HepG2 (cell line): ENCODE results near the gene NAT9. TPM values are rescaled to one million over a fixed set of nuclear protein-coding genes. Genes with fewer than 3 reads are reported as not detected.
A peak's percentile ranks its signal among the peaks of the same experiment; 100 is the strongest.

ENCODE experiments used
- CBX1 ChIP-seq: IDR thresholded peaks from one replicate; pipeline ENCODE4 v1.6.1; 2016; ENCODE audit warnings: antibody characterized with exemption, low read depth
- CCAR2 ChIP-seq: fragments of 200-400 bp; formaldehyde crosslinking; optimal IDR thresholded peaks from 2 replicates; pipeline ENCODE3; 2018; ENCODE audit warnings: low read depth, mild to moderate bottlenecking, low read length, moderate library complexity
- ERF ChIP-seq: IDR thresholded peaks from 2 replicates; pipeline ENCODE4 v1.6.1; 2018; ENCODE audit warnings: missing biosample characterization, missing genetic modification reagents
- ESRRA ChIP-seq: sonication (generic); formaldehyde crosslinking; IDR thresholded peaks from 2 replicates; pipeline ENCODE4 v1.5.1; 2020; ENCODE audit warnings: mild to moderate bottlenecking, low read depth, missing genetic modification reagents
- FOXP1 ChIP-seq, 2 experiments: fragments of 450-650 bp in 1 of 2; IDR thresholded peaks; 2 replicates each; pipeline ENCODE4 v1.6.1; 2017 to 2018; ENCODE audit warnings: antibody characterized with exemption in 1 of 2
- GATA4 ChIP-seq: sonication (generic); IDR thresholded peaks from 2 replicates; pipeline ENCODE4 v1.6.1; 2016; ENCODE audit warnings: antibody characterized with exemption, low read depth, borderline replicate concordance
- JDP2 ChIP-seq: sonication (generic); formaldehyde crosslinking; IDR thresholded peaks from 2 replicates; pipeline ENCODE4 v1.8.1; 2022; ENCODE audit warnings: missing genetic modification reagents, borderline replicate concordance
- MTF2 ChIP-seq: sonication (generic); formaldehyde crosslinking; IDR thresholded peaks from 2 replicates; pipeline ENCODE4 v1.5.0; 2020; ENCODE audit warnings: missing genetic modification reagents, borderline replicate concordance
- MZF1 ChIP-seq: sonication (generic); formaldehyde crosslinking; IDR thresholded peaks from 2 replicates; pipeline ENCODE4 v1.8.1; 2023; ENCODE audit warnings: mild to moderate bottlenecking, missing genetic modification reagents, borderline replicate concordance
- PCBP1 ChIP-seq: fragments of 200-400 bp; formaldehyde crosslinking; IDR thresholded peaks from 2 replicates; pipeline ENCODE4 v1.6.1; 2017; ENCODE audit warnings: mild to moderate bottlenecking, low read depth, low read length, borderline replicate concordance
- PHB2 ChIP-seq: fragments of 450-650 bp; IDR thresholded peaks from 2 replicates; pipeline ENCODE4 v1.6.1; 2018; ENCODE audit not compliant: partially characterized antibody
- SMARCC2 ChIP-seq: fragments of 450-650 bp; IDR thresholded peaks from 2 replicates; pipeline ENCODE4 v1.6.1; 2017; ENCODE audit warnings: antibody characterized with exemption, mild to moderate bottlenecking
- TEAD2 ChIP-seq: sonication (generic); formaldehyde crosslinking; IDR thresholded peaks from 2 replicates; pipeline ENCODE4 v1.9.0; 2021; ENCODE audit warnings: missing genetic modification reagents
- ZNF17 ChIP-seq: sonication (generic); formaldehyde crosslinking; IDR thresholded peaks from 2 replicates; pipeline ENCODE4 v1.5.0; 2020; ENCODE audit warnings: mild to moderate bottlenecking, missing genetic modification reagents
- ZNF326 ChIP-seq: sonication (generic); formaldehyde crosslinking; IDR thresholded peaks from 2 replicates; pipeline ENCODE4 v1.4.0; 2020; ENCODE audit warnings: missing genetic modification reagents, borderline replicate concordance
- ZNF343 ChIP-seq: sonication (generic); formaldehyde crosslinking; IDR thresholded peaks from 2 replicates; pipeline ENCODE4 v1.4.0; 2020; ENCODE audit warnings: mild to moderate bottlenecking, missing genetic modification reagents
- ZNF556 ChIP-seq: sonication (generic); formaldehyde crosslinking; IDR thresholded peaks from 2 replicates; pipeline ENCODE4 v1.4.0; 2020; ENCODE audit warnings: mild to moderate bottlenecking, missing genetic modification reagents, borderline replicate concordance
- ZNF563 ChIP-seq: sonication (generic); formaldehyde crosslinking; IDR thresholded peaks from 2 replicates; pipeline ENCODE4 v1.8.0; 2022; ENCODE audit warnings: mild to moderate bottlenecking, moderate library complexity, missing genetic modification reagents
- ZNF782 ChIP-seq: sonication (generic); formaldehyde crosslinking; IDR thresholded peaks from 2 replicates; pipeline ENCODE4 v1.4.0; 2020; ENCODE audit warnings: missing genetic modification reagents, mild to moderate bottlenecking, borderline replicate concordance
- polyA plus RNA-seq, 8 experiments: library from polyadenylated mRNA; depleted of rRNA in 3 of 8; stranded (reverse) in 7 of 8; unstranded in 1 of 8; fragments of >200 nt; fragmentation: Illumina TruSeq in 4 of 8; extraction: Trizol in 4 of 8; gene quantifications; 2 replicates each; pipeline versions ENCODE4 v1.2.1 to v1.2.3, GENCODE V29; 2011 to 2016; ENCODE audit warnings: low read depth in 4 of 8, missing spikeins in 1 of 8, mixed read lengths in 1 of 8; ENCODE audit not compliant: insufficient read depth in 1 of 8
- total RNA-seq, 5 experiments: library from RNA; depleted of rRNA; stranded (reverse); fragments of >200 nt; fragmentation: Illumina TruSeq; extraction: Trizol; gene quantifications; 2 replicates each; pipeline ENCODE4 v1.2.3, GENCODE V29; 2016; ENCODE audit warnings: low read depth in 1 of 5
- TF ChIP-seq, protein P1 (sequence below): sonication (generic); formaldehyde crosslinking; IDR thresholded peaks from 2 replicates; pipeline ENCODE4 v1.8.1; 2023; ENCODE audit warnings: missing genetic modification reagents, mild to moderate bottlenecking, borderline replicate concordance
- TF ChIP-seq, protein P2 (sequence below): sonication (generic); formaldehyde crosslinking; IDR thresholded peaks from 2 replicates; pipeline ENCODE4 v1.4.0; 2020; ENCODE audit warnings: missing genetic modification reagents
- TF ChIP-seq, protein P3 (sequence below): sonication (generic); formaldehyde crosslinking; IDR thresholded peaks from 2 replicates; pipeline ENCODE4 v1.8.1; 2023; ENCODE audit warnings: missing genetic modification reagents, inconsistent platforms, borderline replicate concordance
- TF ChIP-seq, protein P4 (sequence below): IDR thresholded peaks from 2 replicates; pipeline ENCODE4 v1.6.1; 2016; ENCODE audit warnings: mild to moderate bottlenecking, missing biosample characterization, missing genetic modification reagents
- TF ChIP-seq, protein P5 (sequence below): sonication (generic); formaldehyde crosslinking; IDR thresholded peaks from 2 replicates; pipeline ENCODE4 v1.5.0; 2020; ENCODE audit warnings: mild to moderate bottlenecking, missing genetic modification reagents

Gene NAT9
- total and polyA plus RNA-seq, 2 of the 13 experiments (the other 11 are each of a cell fraction or from before 2014, with no cell fraction given): 39.7 to 44.2 TPM

DNA sequence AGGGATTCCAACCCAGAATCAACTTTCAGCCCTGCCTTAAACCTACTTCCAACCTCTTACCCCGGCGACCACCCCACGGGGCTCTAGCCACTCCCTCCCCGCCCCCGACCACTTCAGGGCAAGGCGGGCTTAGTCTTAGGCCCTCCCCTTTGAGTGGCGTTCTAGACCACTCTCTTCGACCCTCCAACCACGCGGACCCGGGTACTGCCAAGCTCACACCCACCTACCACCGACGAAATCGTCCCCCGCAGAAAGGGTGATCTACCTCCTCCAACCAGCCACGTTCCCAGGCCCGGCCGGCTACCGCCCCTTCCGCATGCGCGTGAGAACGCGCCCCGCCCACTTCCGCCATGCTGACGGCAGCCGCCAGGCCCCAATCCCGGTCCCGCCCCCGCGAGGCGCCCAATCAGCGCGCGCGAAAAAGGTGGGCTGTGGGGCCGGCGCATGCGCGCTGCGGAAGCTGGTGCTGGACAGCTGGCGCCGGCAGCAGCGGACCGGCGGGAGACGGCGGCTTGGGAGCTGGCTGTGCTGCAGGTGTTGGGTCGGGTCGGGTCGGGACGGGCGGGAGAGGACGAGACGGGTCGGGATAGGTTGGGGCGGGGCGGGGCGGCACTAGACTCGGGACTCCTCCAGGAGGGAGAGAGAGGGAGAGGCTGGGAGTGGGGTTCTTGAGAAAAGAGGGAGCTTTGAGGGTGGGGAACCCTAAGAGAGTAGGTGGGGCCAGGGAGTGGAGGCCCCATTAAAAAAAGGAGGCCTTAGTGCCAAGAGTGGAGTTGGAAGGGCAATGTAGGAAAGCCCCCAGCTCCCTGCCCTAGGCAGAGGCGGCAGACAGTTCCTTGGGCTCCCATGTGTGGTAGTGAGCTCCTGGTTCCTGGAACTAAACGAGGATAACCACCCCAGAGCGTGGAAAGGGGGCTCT lies at the start of gene NAT9 (continued):
- TF ChIP-seq CBX1 (no peak), ZNF326 (CRISPR knock-in tag) (peak; percentile 22; the same call in 1 of the 2 replicates), PCBP1 (0 out of 2 replicates have a peak, but pooled peaks have one; percentile 40), TEAD2 (CRISPR knock-in tag) (no peak), ZNF343 (CRISPR knock-in tag) (peak; percentile 56; the same call in 1 of the 2 replicates), ERF (CRISPR knock-in tag) (peak; percentile 92), GATA4 (no peak), ZNF782 (CRISPR knock-in tag) (peak; percentile 82; the same call in 1 of the 2 replicates), FOXP1 (IDR thresholded peaks at IDR 0.05) (no peak), FOXP1 (CRISPR knock-in tag; IDR thresholded peaks at IDR 0.05) (no peak), MZF1 (CRISPR knock-in tag) (no peak), ZNF17 (CRISPR knock-in tag) (no peak), MTF2 (CRISPR knock-in tag) (no peak), SMARCC2 (no peak), ESRRA (CRISPR knock-in tag) (no peak), CCAR2 (no peak), PHB2 (no peak), ZNF556 (CRISPR knock-in tag) (peak; percentile 72; the same call in 1 of the 2 replicates), JDP2 (CRISPR knock-in tag) (no peak; the same call in 1 of the 2 replicates), ZNF563 (CRISPR knock-in tag) (0 out of 2 replicates have a peak, but pooled peaks have one; percentile 33)
- TF ChIP-seq, protein P1, sequence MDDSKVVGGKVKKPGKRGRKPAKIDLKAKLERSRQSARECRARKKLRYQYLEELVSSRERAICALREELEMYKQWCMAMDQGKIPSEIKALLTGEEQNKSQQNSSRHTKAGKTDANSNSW: no peak
- TF ChIP-seq, protein P2, sequence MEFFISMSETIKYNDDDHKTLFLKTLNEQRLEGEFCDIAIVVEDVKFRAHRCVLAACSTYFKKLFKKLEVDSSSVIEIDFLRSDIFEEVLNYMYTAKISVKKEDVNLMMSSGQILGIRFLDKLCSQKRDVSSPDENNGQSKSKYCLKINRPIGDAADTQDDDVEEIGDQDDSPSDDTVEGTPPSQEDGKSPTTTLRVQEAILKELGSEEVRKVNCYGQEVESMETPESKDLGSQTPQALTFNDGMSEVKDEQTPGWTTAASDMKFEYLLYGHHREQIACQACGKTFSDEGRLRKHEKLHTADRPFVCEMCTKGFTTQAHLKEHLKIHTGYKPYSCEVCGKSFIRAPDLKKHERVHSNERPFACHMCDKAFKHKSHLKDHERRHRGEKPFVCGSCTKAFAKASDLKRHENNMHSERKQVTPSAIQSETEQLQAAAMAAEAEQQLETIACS (CRISPR knock-in tag): no peak
- TF ChIP-seq, protein P3, sequence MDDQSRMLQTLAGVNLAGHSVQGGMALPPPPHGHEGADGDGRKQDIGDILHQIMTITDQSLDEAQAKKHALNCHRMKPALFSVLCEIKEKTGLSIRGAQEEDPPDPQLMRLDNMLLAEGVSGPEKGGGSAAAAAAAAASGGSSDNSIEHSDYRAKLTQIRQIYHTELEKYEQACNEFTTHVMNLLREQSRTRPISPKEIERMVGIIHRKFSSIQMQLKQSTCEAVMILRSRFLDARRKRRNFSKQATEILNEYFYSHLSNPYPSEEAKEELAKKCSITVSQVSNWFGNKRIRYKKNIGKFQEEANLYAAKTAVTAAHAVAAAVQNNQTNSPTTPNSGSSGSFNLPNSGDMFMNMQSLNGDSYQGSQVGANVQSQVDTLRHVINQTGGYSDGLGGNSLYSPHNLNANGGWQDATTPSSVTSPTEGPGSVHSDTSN (CRISPR knock-in tag): no peak
- TF ChIP-seq, protein P4, sequence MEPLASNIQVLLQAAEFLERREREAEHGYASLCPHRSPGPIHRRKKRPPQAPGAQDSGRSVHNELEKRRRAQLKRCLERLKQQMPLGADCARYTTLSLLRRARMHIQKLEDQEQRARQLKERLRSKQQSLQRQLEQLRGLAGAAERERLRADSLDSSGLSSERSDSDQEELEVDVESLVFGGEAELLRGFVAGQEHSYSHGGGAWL (CRISPR knock-in tag): peak; percentile 88
- TF ChIP-seq, protein P5, sequence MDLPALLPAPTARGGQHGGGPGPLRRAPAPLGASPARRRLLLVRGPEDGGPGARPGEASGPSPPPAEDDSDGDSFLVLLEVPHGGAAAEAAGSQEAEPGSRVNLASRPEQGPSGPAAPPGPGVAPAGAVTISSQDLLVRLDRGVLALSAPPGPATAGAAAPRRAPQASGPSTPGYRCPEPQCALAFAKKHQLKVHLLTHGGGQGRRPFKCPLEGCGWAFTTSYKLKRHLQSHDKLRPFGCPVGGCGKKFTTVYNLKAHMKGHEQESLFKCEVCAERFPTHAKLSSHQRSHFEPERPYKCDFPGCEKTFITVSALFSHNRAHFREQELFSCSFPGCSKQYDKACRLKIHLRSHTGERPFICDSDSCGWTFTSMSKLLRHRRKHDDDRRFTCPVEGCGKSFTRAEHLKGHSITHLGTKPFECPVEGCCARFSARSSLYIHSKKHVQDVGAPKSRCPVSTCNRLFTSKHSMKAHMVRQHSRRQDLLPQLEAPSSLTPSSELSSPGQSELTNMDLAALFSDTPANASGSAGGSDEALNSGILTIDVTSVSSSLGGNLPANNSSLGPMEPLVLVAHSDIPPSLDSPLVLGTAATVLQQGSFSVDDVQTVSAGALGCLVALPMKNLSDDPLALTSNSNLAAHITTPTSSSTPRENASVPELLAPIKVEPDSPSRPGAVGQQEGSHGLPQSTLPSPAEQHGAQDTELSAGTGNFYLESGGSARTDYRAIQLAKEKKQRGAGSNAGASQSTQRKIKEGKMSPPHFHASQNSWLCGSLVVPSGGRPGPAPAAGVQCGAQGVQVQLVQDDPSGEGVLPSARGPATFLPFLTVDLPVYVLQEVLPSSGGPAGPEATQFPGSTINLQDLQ (CRISPR knock-in tag): no peak
